TTC549 (cell line): ENCODE results near the gene KIF4A.
"Not testable (repeated sequence)": the region's sequence is repeated elsewhere in the genome, so short reads cannot be mapped to it uniquely, and the experiment has no call there.

Source experiments
- FAIRE-seq: peaks from 2 replicates; lab custom pipeline; 2012; peaks lifted over from hg19 to GRCh38; lab: Jason Lieb, UNC

Gene KIF4A

GRCh38 chrX:70289793-70290770 is at the start of gene KIF4A, which contains the start of gene PDZD11:
Gene KIF4A (plus strand): TSS chrX:70290104. CDS start chrX:70290459, 355 bp downstream.
Gene PDZD11 (minus strand): TSS chrX:70289927. CDS start chrX:70289341, 586 bp downstream.
- FAIRE-seq, result no peak

- no peak for FAIRE-seq
Measured at GRCh38 chrX:70240751-70241150, 49.2 kb upstream of the KIF4A start.

GRCh38 chrX:70241501-70241900 is 48.4 kb upstream of the KIF4A start:
- no peak for FAIRE-seq

- not testable (repeated sequence) for FAIRE-seq
Measured at GRCh38 chrX:70243601-70244000, 46.3 kb upstream of the KIF4A start.

- no peak for FAIRE-seq
Measured at GRCh38 chrX:70244881-70245280, 45.0 kb upstream of the KIF4A start.

GRCh38 chrX:70247252-70247651 is 42.7 kb upstream of the KIF4A start:
- no peak for FAIRE-seq

GRCh38 chrX:70252491-70252890 is 37.4 kb upstream of the KIF4A start:
- FAIRE-seq, result no peak

- FAIRE-seq, result no peak
Measured at GRCh38 chrX:70253377-70254062, 36.4 kb upstream of the KIF4A start.

GRCh38 chrX:70254063-70254400 is 35.9 kb upstream of the KIF4A start:
- FAIRE-seq, result no peak

GRCh38 chrX:70254909-70255308 is 35.0 kb upstream of the KIF4A start:
- no peak for FAIRE-seq

GRCh38 chrX:70255452-70255851 is 34.5 kb upstream of the KIF4A start:
- FAIRE-seq, result no peak

GRCh38 chrX:70257423-70258288 is 32.2 kb upstream of the KIF4A start:
- no peak for FAIRE-seq

GRCh38 chrX:70260104-70260503 is 29.8 kb upstream of the KIF4A start, which contains the start of gene P2RY4:
Gene P2RY4 (minus strand): TSS chrX:70260204. CDS start chrX:70259624, 580 bp downstream.
- no peak for FAIRE-seq

- FAIRE-seq, result no peak
Measured at GRCh38 chrX:70262952-70263567, 26.8 kb upstream of the KIF4A start.

GRCh38 chrX:70264784-70265183 is 25.1 kb upstream of the KIF4A start:
- FAIRE-seq, result no peak

GRCh38 chrX:70268034-70268433 is 21.9 kb upstream of the KIF4A start, which contains the start of gene ARR3:
Gene ARR3 (plus strand): TSS chrX:70268334. CDS start chrX:70269386, 1,052 bp downstream.
- FAIRE-seq, result no peak

GRCh38 chrX:70274029-70274428 is 15.9 kb upstream of the KIF4A start:
- not testable (repeated sequence) for FAIRE-seq

GRCh38 chrX:70279081-70279480 is 10.8 kb upstream of the KIF4A start:
- FAIRE-seq, result no peak

- FAIRE-seq, result no peak
Measured at GRCh38 chrX:70280573-70280972, 9.3 kb upstream of the KIF4A start.

- FAIRE-seq, result no peak
Measured at GRCh38 chrX:70281951-70282350, 8.0 kb upstream of the KIF4A start, which contains the start of gene RAB41. Gene RAB41 (plus strand): TSS chrX:70282172. CDS start chrX:70282218, 46 bp downstream.

GRCh38 chrX:70289168-70289792 is 624 bp upstream of the KIF4A start:
- FAIRE-seq, result no peak
